ENCODE data around the gene CER1.

GRCh38 chr9:14722391-14723035 is at the start of gene CER1:
- TF ChIP-seq CTCF (IDR thresholded peaks at IDR 0.05): no peak
- no peak for TF ChIP-seq ZFX (IDR thresholded peaks at IDR 0.05; ENCODE audit: borderline replicate concordance)

Measured in 22Rv1 (cell line).